ENCODE measurements around the gene GALM. TPM values are rescaled to one million over a fixed set of nuclear protein-coding genes. Genes with fewer than 3 reads are reported as not detected.

Gene GALM
- total and polyA plus RNA-seq, 2 of the 13 experiments (the other 11 are each of a cell fraction or from before 2014, with no cell fraction given), result 65.5 to 90.0 TPM

DNA sequence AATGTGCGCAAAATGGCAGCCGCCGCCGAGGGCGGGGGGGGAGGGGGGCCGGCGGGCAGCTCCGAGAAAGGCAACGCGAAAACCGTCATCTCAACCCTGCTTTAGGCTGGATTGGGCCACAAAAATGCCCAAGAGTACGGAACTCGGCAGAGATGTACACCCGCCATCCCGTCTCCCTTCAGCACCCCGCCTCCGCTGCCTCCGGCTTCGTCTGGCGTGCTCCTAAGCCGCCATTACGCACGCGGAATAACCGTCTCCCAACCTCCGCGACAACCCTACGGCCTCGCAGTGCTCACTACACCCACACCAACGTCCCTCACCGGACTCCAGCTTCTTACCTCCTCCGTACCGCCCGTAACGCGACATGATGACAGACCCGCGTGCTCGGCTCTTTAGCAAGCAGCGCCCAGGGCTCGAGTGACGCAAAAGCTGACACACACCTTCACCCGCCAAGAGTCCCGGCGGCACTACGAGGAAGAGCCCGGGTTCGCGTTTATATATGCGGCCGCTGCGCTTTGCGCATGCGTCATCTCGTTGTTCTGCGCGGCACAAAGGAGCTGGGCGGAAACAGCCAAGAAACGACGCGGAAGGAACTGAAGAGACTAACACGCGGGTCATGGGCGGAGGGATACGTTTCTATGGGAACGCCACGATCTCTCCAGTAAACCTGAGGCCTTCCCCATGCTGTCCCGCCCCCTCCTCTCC is 85.1 kb downstream of the GALM start, which contains the start of gene SRSF7 (continued):
- TF ChIP-seq, protein P1, sequence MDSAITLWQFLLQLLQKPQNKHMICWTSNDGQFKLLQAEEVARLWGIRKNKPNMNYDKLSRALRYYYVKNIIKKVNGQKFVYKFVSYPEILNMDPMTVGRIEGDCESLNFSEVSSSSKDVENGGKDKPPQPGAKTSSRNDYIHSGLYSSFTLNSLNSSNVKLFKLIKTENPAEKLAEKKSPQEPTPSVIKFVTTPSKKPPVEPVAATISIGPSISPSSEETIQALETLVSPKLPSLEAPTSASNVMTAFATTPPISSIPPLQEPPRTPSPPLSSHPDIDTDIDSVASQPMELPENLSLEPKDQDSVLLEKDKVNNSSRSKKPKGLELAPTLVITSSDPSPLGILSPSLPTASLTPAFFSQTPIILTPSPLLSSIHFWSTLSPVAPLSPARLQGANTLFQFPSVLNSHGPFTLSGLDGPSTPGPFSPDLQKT (CRISPR knock-in tag; IDR thresholded peaks at IDR 0.05; ENCODE audit: borderline replicate concordance), result no peak
- TF ChIP-seq ZNF567 (CRISPR knock-in tag; IDR thresholded peaks at IDR 0.05; ENCODE audit: borderline replicate concordance) (no peak), GTF2F1 (IDR thresholded peaks at IDR 0.05; ENCODE audit: low read length) (peak; percentile 97), CEBPB (IDR thresholded peaks at IDR 0.05; ENCODE audit: borderline replicate concordance, low read depth, low read length) (peak; percentile 38; the same call in 1 of the 2 replicates), ZC3H4 (CRISPR knock-in tag; IDR thresholded peaks at IDR 0.05; ENCODE audit: borderline replicate concordance) (peak; percentile 72; the same call in 1 of the 2 replicates), SNAI1 (CRISPR knock-in tag; IDR thresholded peaks at IDR 0.05; ENCODE audit: borderline replicate concordance) (peak; percentile 97), GTF3A (CRISPR knock-in tag; conservative IDR thresholded peaks at IDR 0.05) (no peak), HHEX (CRISPR knock-in tag; IDR thresholded peaks at IDR 0.05) (no peak), HNRNPK (IDR thresholded peaks at IDR 0.05; ENCODE audit: low read depth, low read length, poor library complexity, severe bottlenecking) (peak; percentile 30), SAFB2 (CRISPR knock-in tag; IDR thresholded peaks at IDR 0.05; ENCODE audit: borderline replicate concordance, low read depth) (peak; percentile 60; the same call in 1 of the 2 replicates), ZNF225 (CRISPR knock-in tag; IDR thresholded peaks at IDR 0.05) (no peak; the same call in 1 of the 2 replicates)
- TF ChIP-seq, protein P2, sequence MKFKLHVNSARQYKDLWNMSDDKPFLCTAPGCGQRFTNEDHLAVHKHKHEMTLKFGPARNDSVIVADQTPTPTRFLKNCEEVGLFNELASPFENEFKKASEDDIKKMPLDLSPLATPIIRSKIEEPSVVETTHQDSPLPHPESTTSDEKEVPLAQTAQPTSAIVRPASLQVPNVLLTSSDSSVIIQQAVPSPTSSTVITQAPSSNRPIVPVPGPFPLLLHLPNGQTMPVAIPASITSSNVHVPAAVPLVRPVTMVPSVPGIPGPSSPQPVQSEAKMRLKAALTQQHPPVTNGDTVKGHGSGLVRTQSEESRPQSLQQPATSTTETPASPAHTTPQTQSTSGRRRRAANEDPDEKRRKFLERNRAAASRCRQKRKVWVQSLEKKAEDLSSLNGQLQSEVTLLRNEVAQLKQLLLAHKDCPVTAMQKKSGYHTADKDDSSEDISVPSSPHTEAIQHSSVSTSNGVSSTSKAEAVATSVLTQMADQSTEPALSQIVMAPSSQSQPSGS (CRISPR knock-in tag; IDR thresholded peaks at IDR 0.05), result peak; percentile 64; the same call in 1 of the 2 replicates
- TF ChIP-seq, protein P3, sequence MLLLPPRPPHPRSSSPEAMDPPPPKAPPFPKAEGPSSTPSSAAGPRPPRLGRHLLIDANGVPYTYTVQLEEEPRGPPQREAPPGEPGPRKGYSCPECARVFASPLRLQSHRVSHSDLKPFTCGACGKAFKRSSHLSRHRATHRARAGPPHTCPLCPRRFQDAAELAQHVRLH (CRISPR knock-in tag; IDR thresholded peaks at IDR 0.05; ENCODE audit: borderline replicate concordance, low read depth), result peak; percentile 87; the same call in 1 of the 2 replicates
- TF ChIP-seq, protein P4, sequence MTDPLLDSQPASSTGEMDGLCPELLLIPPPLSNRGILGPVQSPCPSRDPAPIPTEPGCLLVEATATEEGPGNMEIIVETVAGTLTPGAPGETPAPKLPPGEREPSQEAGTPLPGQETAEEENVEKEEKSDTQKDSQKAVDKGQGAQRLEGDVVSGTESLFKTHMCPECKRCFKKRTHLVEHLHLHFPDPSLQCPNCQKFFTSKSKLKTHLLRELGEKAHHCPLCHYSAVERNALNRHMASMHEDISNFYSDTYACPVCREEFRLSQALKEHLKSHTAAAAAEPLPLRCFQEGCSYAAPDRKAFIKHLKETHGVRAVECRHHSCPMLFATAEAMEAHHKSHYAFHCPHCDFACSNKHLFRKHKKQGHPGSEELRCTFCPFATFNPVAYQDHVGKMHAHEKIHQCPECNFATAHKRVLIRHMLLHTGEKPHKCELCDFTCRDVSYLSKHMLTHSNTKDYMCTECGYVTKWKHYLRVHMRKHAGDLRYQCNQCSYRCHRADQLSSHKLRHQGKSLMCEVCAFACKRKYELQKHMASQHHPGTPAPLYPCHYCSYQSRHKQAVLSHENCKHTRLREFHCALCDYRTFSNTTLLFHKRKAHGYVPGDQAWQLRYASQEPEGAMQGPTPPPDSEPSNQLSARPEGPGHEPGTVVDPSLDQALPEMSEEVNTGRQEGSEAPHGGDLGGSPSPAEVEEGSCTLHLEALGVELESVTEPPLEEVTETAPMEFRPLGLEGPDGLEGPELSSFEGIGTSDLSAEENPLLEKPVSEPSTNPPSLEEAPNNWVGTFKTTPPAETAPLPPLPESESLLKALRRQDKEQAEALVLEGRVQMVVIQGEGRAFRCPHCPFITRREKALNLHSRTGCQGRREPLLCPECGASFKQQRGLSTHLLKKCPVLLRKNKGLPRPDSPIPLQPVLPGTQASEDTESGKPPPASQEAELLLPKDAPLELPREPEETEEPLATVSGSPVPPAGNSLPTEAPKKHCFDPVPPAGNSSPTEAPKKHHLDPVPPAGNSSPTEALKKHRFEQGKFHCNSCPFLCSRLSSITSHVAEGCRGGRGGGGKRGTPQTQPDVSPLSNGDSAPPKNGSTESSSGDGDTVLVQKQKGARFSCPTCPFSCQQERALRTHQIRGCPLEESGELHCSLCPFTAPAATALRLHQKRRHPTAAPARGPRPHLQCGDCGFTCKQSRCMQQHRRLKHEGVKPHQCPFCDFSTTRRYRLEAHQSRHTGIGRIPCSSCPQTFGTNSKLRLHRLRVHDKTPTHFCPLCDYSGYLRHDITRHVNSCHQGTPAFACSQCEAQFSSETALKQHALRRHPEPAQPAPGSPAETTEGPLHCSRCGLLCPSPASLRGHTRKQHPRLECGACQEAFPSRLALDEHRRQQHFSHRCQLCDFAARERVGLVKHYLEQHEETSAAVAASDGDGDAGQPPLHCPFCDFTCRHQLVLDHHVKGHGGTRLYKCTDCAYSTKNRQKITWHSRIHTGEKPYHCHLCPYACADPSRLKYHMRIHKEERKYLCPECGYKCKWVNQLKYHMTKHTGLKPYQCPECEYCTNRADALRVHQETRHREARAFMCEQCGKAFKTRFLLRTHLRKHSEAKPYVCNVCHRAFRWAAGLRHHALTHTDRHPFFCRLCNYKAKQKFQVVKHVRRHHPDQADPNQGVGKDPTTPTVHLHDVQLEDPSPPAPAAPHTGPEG (CRISPR knock-in tag; IDR thresholded peaks at IDR 0.05), result peak; percentile 83; the same call in 1 of the 2 replicates
- TF ChIP-seq, protein P5, sequence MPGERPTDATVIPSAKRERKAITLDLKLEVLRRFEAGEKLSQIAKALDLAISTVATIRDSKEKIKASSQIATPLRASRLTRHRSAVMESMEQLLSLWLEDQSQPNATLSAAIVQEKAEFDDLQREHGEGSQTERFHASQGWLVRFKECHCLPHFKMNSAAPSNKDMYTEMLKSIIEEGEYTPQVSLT (CRISPR knock-in tag; IDR thresholded peaks at IDR 0.05; ENCODE audit: borderline replicate concordance, low read depth), result 0 out of 2 replicates have a peak, but pooled peaks have one; percentile 71
- TF ChIP-seq, protein P6, sequence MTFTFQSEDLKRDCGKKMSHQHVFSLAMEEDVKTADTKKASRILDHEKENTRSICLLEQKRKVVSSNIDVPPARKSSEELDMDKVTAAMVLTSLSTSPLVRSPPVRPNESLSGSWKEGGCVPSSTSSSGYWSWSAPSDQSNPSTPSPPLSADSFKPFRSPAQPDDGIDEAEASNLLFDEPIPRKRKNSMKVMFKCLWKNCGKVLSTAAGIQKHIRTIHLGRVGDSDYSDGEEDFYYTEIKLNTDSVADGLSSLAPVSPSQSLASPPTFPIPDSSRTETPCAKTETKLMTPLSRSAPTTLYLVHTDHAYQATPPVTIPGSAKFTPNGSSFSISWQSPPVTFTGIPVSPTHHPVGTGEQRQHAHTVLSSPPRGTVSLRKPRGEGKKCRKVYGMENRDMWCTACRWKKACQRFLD (CRISPR knock-in tag; IDR thresholded peaks at IDR 0.05; ENCODE audit: borderline replicate concordance), result peak; percentile 51; the same call in 1 of the 2 replicates

Measured in HepG2 (cell line).